Psoas muscle (tissue), 8 donors: Measurements from ENCODE around the gene ZNF521. TPM values are rescaled to one million over a fixed set of nuclear protein-coding genes. Genes with fewer than 3 reads are reported as not detected.

Experiments
- ATAC-seq, 4 donors: fragments of 200-7000 bp; cut with Tn5 transposase; one replicate each; pipeline ENCODE4 v1.9.1; 2020; ENCODE audit warnings: moderate library complexity in 3 of 4, mild to moderate bottlenecking in 2 of 4
- DNase-seq, 2 donors: peaks; one replicate each; pipeline ENCODE4 v3.0.0-alpha.2; 2020
- H3K27ac ChIP-seq: fragments of 200-600 bp; one replicate; pipeline ENCODE4 v1.8.0; 2022
- H3K27me3 ChIP-seq, 3 donors: fragments of 200-600 bp in 1 of 3; one replicate each; pipeline versions ENCODE4 v1.6.1 to v1.8.0; 2013 to 2022; ENCODE audit warnings: low read length in 2 of 3, mild to moderate bottlenecking in 2 of 3, moderate library complexity in 1 of 3; ENCODE audit not compliant: insufficient read depth in 3 of 3
- H3K36me3 ChIP-seq, 2 donors: fragments of 200-600 bp in 1 of 2; one replicate each; pipeline versions ENCODE4 v1.6.1 to v1.8.0; 2013 to 2022; ENCODE audit warnings: low read depth in 1 of 2, mild to moderate bottlenecking in 1 of 2, moderate library complexity in 1 of 2; ENCODE audit not compliant: insufficient read depth in 1 of 2
- H3K4me1 ChIP-seq: fragments of 200-600 bp; one replicate; pipeline ENCODE4 v1.8.0; 2022
- H3K4me3 ChIP-seq: fragments of 200-600 bp; one replicate; pipeline ENCODE4 v1.8.0; 2022; ENCODE audit warnings: mild to moderate bottlenecking
- H3K9me3 ChIP-seq: fragments of 200-600 bp; one replicate; pipeline ENCODE4 v1.8.0; 2022
- CTCF ChIP-seq: fragments of 200-600 bp; IDR thresholded peaks from one replicate; pipeline ENCODE4 v1.8.0; 2022; ENCODE audit warnings: antibody characterized with exemption
- WGBS, 3 donors: extraction: QIAGEN DNeasy Blood & Tissue Kit; methylation state at CpG; one replicate each; pipeline versions ENCODE4 v1.1.6 to v1.1.7; 2013; 5-methylcytosine and 5-hydroxymethylcytosine counted together
- intact Hi-C, 2 donors: fragments of 100-400 bp; cut with DNase I; formaldehyde crosslinking; loops; one replicate each; pipeline versions ENCODE4 v1.11.0 to v1.14.2; 2022
- polyA plus RNA-seq, 3 donors: library from polyadenylated mRNA; stranded (reverse); fragments of 200-250 nt; gene quantifications; one replicate each; pipeline ENCODE4 v1.2.3, GENCODE V29; 2013
- total RNA-seq, 4 donors: library from RNA; stranded (reverse); fragmentation: NEBNext Ultra II Directional in 2 of 4; extraction: Animal tissue kit (Norgen Biotek cat#: 25700) in 2 of 4; gene quantifications; one replicate each; pipeline versions ENCODE4 v1.2.1 to v1.2.4, GENCODE V29; 2021 to 2023
- donor health status: healthy with polysubstance abuse.
- donor health status: DM: no; HTN: no; CAD: no; lungs with moderate emphysema.
- donor health status: Bipolar disorder and iron deficiency.
- donor health status: healthy.
- donor health status: DM: yes; HTN: yes; CAD: no.
- donor health status: DM: no; HTN: no; CAD: no.
- donor health status: DM: no; HTN: no; CAD: no.
- donor health status: DM: yes; HTN: yes; CAD: no.

Gene ZNF521
- total and polyA plus RNA-seq, 7 donors, result 1.8 to 13.2 (median 4.2) TPM

GRCh38 chr18:25234740-25235345 lies 117.1 kb downstream of the ZNF521 start:
- WGBS, 3 donors, result 76 to 88% (median 84%) methylated on average over 3 of the region's 3 CpGs
- peaks cover 29% of the 10 kb centered on the region for H3K4me1 ChIP-seq
- no peaks in the 10 kb centered on the region for H3K27me3 ChIP-seq
- H3K4me3 ChIP-seq, result no peak overlapping the region
- no peak for DNase-seq
- H3K36me3 ChIP-seq, result no peaks in the 10 kb centered on the region
- no peak for TF ChIP-seq CTCF
- ATAC-seq, result no peak
- no peak overlapping the region for H3K27ac ChIP-seq
- no peaks in the 10 kb centered on the region for H3K9me3 ChIP-seq
- intact Hi-C loops, result loop anchor here (5.0 to 10.0 kb wide), 3 partner anchors 117 to 250 kb away; partner anchors contain the start of gene ZNF521 (in 1 of the 2)

GRCh38 chr18:25234322-25234639 lies 117.7 kb downstream of the ZNF521 start:
- 85 to 89% (median 87%) methylated on average over 1 of the region's 1 CpG for WGBS, 3 donors
- Histone ChIP-seq H3K36me3 (no peaks in the 10 kb centered on the region), H3K4me1 (peaks cover 32% of the 10 kb centered on the region), H3K27me3 (no peaks in the 10 kb centered on the region), H3K4me3 (peak overlapping the region; percentile 6), H3K27ac (peak overlapping the region; percentile 7), H3K9me3 (no peaks in the 10 kb centered on the region)
- ATAC-seq, result no peak
- no peak for DNase-seq
- TF ChIP-seq CTCF, result no peak
- intact Hi-C loops, result loop anchor here (5.0 to 10.0 kb wide), 3 partner anchors 118 to 249 kb away; partner anchors contain the start of gene ZNF521 (in 1 of the 2)

GRCh38 chr18:25233528-25234321 lies 118.2 kb downstream of the ZNF521 start:
- peaks cover 32% of the 10 kb centered on the region for H3K4me1 ChIP-seq
- peak overlapping the region; percentile 6 for H3K4me3 ChIP-seq
- WGBS, 3 donors, result 53 to 54% (median 54%) methylated on average over 12 of the region's 12 CpGs
- DNase-seq, result no peak
- TF ChIP-seq CTCF, result no peak
- H3K9me3 ChIP-seq, result no peaks in the 10 kb centered on the region
- no peak for ATAC-seq
- H3K27ac ChIP-seq, result peak overlapping the region; percentile 7
- H3K27me3 ChIP-seq, result no peaks in the 10 kb centered on the region
- intact Hi-C loops, result loop anchor here (5.0 to 10.0 kb wide), 3 partner anchors 119 to 249 kb away; partner anchors contain the start of gene ZNF521 (in 1 of the 2)
- H3K36me3 ChIP-seq, result no peaks in the 10 kb centered on the region

GRCh38 chr18:25231327-25231691 lies 120.7 kb downstream of the ZNF521 start:
- no peaks in the 10 kb centered on the region for H3K9me3 ChIP-seq
- peak overlapping the region; percentile 41 for H3K4me3 ChIP-seq
- ATAC-seq, result peak; percentile 41 to 61 (median 50)
- 24 to 51% (median 37%) methylated on average over 5 of the region's 5 CpGs for WGBS, 3 donors
- TF ChIP-seq CTCF, result no peak
- H3K27ac ChIP-seq, result peak overlapping the region; percentile 72
- H3K36me3 ChIP-seq, result peaks cover 4 to 7% of the 10 kb centered on the region in 2 donors
- H3K27me3 ChIP-seq, result no peaks in the 10 kb centered on the region
- intact Hi-C loops, result loop anchor here (5.0 to 10.0 kb wide), 3 partner anchors 121 to 247 kb away; partner anchors contain the start of gene ZNF521 (in 1 of the 2)
- H3K4me1 ChIP-seq, result peaks cover 24% of the 10 kb centered on the region
- DNase-seq, result peak; percentile 23 to 57
